CD4-positive, alpha-beta T cell (primary cell): ENCODE measurements around the gene PAWR. TPM values are rescaled to one million over a fixed set of nuclear protein-coding genes. Genes with fewer than 3 reads are reported as not detected.

Source experiments
- ATAC-seq: fragments of 200-7000 bp; cut with Tn5 transposase; one replicate; pipeline ENCODE4 v1.10.0; 2022; ENCODE audit warnings: mild to moderate bottlenecking; ENCODE audit not compliant: poor library complexity
- CTCF ChIA-PET: fragments of 350-600 bp; sonication (Branson Sonifier 250); formaldehyde crosslinking; loops from one replicate; lab custom pipeline; 2021; ENCODE audit warnings: antibody characterized with exemption, inconsistent platforms; lab: Charles Lee
- POLR2A ChIA-PET: fragments of 350-600 bp; sonication (Branson Sonifier 250); formaldehyde crosslinking; loops from one replicate; lab custom pipeline; 2021; ENCODE audit warnings: antibody characterized with exemption, inconsistent platforms; lab: Charles Lee
- DNase-seq, 14 experiments: peaks; one replicate each; pipeline ENCODE4 v3.0.0-alpha.2; 2013 to 2020; ENCODE audit warnings: mixed read lengths in 2 of 14
- H3K27ac ChIP-seq, 2 donors: one replicate each; pipeline versions ENCODE4 v1.5.1 to v1.7.0; 2013; ENCODE audit warnings: low read length in 2 of 2, low read depth in 1 of 2, mild to moderate bottlenecking in 1 of 2
- H3K27me3 ChIP-seq, 2 experiments: 1 replicate in 1 of 2; 2 replicates in 1 of 2; pipeline versions ENCODE4 v1.6.1 to v1.7.0; 2013; ENCODE audit warnings: low read length in 2 of 2, control low read depth in 1 of 2, mild to moderate bottlenecking in 1 of 2, moderate library complexity in 1 of 2; ENCODE audit not compliant: insufficient read depth in 2 of 2, control insufficient read depth in 1 of 2
- H3K36me3 ChIP-seq: one replicate; pipeline ENCODE4 v1.6.1; 2013; ENCODE audit warnings: low read length, control low read depth; ENCODE audit not compliant: insufficient read depth
- H3K4me1 ChIP-seq: one replicate; pipeline ENCODE4 v1.6.1; 2013; ENCODE audit warnings: low read length, control low read depth; ENCODE audit not compliant: insufficient read depth
- H3K4me3 ChIP-seq: one replicate; pipeline ENCODE4 v1.5.1; 2013; ENCODE audit warnings: mild to moderate bottlenecking, low read length, moderate library complexity
- H3K9me3 ChIP-seq, 2 experiments: 1 replicate in 1 of 2; 2 replicates in 1 of 2; pipeline versions ENCODE4 v1.6.1 to v1.7.0; 2013; ENCODE audit warnings: low read length in 2 of 2, mild to moderate bottlenecking in 2 of 2, control low read depth in 1 of 2, moderate library complexity in 1 of 2; ENCODE audit not compliant: control insufficient read depth in 1 of 2, insufficient read depth in 1 of 2
- H3K27ac Mint-ChIP-seq: one replicate; pipeline ENCODE4 v1.8.0; 2020; ENCODE audit warnings: mixed read lengths
- H3K27me3 Mint-ChIP-seq: one replicate; pipeline ENCODE4 v1.8.0; 2021; ENCODE audit warnings: mixed read lengths
- H3K36me3 Mint-ChIP-seq: one replicate; pipeline ENCODE4 v1.8.0; 2021; ENCODE audit warnings: low read depth, mixed read lengths
- H3K4me1 Mint-ChIP-seq: one replicate; pipeline ENCODE4 v1.8.0; 2021; ENCODE audit warnings: low read depth, mixed read lengths
- H3K4me3 Mint-ChIP-seq: one replicate; pipeline ENCODE4 v1.8.0; 2020; ENCODE audit warnings: mild to moderate bottlenecking, mixed read lengths
- H3K9me3 Mint-ChIP-seq: one replicate; pipeline ENCODE4 v1.8.0; 2020; ENCODE audit warnings: mixed read lengths
- intact Hi-C, 2 experiments: fragments of 100-400 bp; cut with DNase I in 1 of 2; cut with micrococcal nuclease in 1 of 2; formaldehyde crosslinking; loops; one replicate each; pipeline versions ENCODE4 v1.15.1 to v1.9.0; 2023 to 2025; cut with DNase I, micrococcal nuclease
- total RNA-seq, 174 experiments: library from RNA in 2 of 174; stranded (reverse) in 2 of 174; gene quantifications; one replicate each; pipeline ENCODE4 v1.2.3 and lab custom pipeline; 2021 to 2026
- TF ChIP-seq, protein P1 (sequence below): fragments of 200-600 bp; IDR thresholded peaks from one replicate; pipeline ENCODE4 v1.8.0; 2022; ENCODE audit warnings: antibody characterized with exemption, mild to moderate bottlenecking

PAWR gene
- total RNA-seq, 2 experiments from 2014 or later, result 1.6 to 3.2 TPM

- ATAC-seq (no peak), DNase-seq (no peak)
- Histone ChIP-seq H3K36me3 (no peaks in the 10 kb centered on the region), H3K27me3 (no peaks in the 10 kb centered on the region), H3K9me3 (peaks cover 0 to 4% of the 10 kb centered on the region in 2 experiments), H3K4me3 (no peak overlapping the region), H3K4me1 (no peaks in the 10 kb centered on the region), H3K27ac (no peak overlapping the region)
- POLR2A ChIA-PET, result no interaction called here
- intact Hi-C loops, result no loop called here
- no peaks in the 10 kb centered on the region for H3K27me3 Mint-ChIP-seq
- H3K4me3 Mint-ChIP-seq, result no peak overlapping the region
- no peaks in the 10 kb centered on the region for H3K9me3 Mint-ChIP-seq
- CTCF ChIA-PET, result no interaction called here
- no peak overlapping the region for H3K27ac Mint-ChIP-seq
- TF ChIP-seq, protein P1, sequence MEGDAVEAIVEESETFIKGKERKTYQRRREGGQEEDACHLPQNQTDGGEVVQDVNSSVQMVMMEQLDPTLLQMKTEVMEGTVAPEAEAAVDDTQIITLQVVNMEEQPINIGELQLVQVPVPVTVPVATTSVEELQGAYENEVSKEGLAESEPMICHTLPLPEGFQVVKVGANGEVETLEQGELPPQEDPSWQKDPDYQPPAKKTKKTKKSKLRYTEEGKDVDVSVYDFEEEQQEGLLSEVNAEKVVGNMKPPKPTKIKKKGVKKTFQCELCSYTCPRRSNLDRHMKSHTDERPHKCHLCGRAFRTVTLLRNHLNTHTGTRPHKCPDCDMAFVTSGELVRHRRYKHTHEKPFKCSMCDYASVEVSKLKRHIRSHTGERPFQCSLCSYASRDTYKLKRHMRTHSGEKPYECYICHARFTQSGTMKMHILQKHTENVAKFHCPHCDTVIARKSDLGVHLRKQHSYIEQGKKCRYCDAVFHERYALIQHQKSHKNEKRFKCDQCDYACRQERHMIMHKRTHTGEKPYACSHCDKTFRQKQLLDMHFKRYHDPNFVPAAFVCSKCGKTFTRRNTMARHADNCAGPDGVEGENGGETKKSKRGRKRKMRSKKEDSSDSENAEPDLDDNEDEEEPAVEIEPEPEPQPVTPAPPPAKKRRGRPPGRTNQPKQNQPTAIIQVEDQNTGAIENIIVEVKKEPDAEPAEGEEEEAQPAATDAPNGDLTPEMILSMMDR, result no peak
- no peaks in the 10 kb centered on the region for H3K36me3 Mint-ChIP-seq
- H3K4me1 Mint-ChIP-seq, result no peaks in the 10 kb centered on the region
Measured at GRCh38 chr12:79661629-79662028, 29.1 kb downstream of the PAWR start.

DNA sequence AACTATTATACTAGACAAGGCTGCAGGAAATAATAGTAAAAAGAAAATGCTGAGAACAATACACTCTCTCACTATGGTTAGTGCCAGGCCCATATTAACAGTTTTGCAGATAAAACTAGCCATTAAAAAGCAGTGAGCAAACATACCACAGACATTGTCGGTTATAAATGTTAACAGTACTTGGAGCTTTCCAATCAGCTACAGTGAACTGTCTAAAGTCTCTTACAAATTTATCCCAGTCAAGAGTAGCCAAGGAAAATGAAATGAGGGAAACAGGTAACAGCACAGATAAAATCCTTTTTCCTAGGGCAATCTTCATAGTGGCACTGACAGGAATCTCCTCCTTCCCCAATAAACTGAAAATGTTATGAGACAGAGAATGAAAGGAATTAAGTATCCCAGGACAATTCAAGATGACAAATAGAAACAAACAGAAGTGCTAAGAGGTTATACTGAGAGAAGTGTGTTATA lies 30.8 kb downstream of the PAWR start:
- H3K9me3 Mint-ChIP-seq, result no peaks in the 10 kb centered on the region
- H3K27ac Mint-ChIP-seq, result no peak overlapping the region
- no peak for DNase-seq
- Histone ChIP-seq H3K27me3 (no peaks in the 10 kb centered on the region), H3K4me3 (no peak overlapping the region), H3K4me1 (no peaks in the 10 kb centered on the region), H3K36me3 (no peaks in the 10 kb centered on the region), H3K9me3 (peaks cover 0 to 4% of the 10 kb centered on the region in 2 experiments), H3K27ac (no peak overlapping the region)
- no peak overlapping the region for H3K4me3 Mint-ChIP-seq
- H3K36me3 Mint-ChIP-seq, result no peaks in the 10 kb centered on the region
- intact Hi-C loops, result no loop called here
- no peak for ATAC-seq
- ChIA-PET CTCF (no interaction called here), POLR2A (no interaction called here)
- TF ChIP-seq, protein P1, result no peak
- H3K4me1 Mint-ChIP-seq, result no peaks in the 10 kb centered on the region
- no peaks in the 10 kb centered on the region for H3K27me3 Mint-ChIP-seq

GRCh38 chr12:79658221-79658620 lies 32.5 kb downstream of the PAWR start:
- CTCF ChIA-PET, result no interaction called here
- H3K9me3 ChIP-seq, result peaks cover 0 to 4% of the 10 kb centered on the region in 2 experiments
- POLR2A ChIA-PET, result no interaction called here
- DNase-seq (no peak), ATAC-seq (no peak)
- Mint-ChIP-seq H3K27me3 (no peaks in the 10 kb centered on the region), H3K9me3 (no peaks in the 10 kb centered on the region), H3K27ac (no peak overlapping the region), H3K36me3 (no peaks in the 10 kb centered on the region), H3K4me3 (no peak overlapping the region), H3K4me1 (no peaks in the 10 kb centered on the region)
- H3K4me1 ChIP-seq, result no peaks in the 10 kb centered on the region
- no peak overlapping the region for H3K27ac ChIP-seq
- intact Hi-C loops, result no loop called here
- H3K27me3 ChIP-seq, result no peaks in the 10 kb centered on the region
- no peak overlapping the region for H3K4me3 ChIP-seq
- TF ChIP-seq, protein P1, result no peak
- H3K36me3 ChIP-seq, result no peaks in the 10 kb centered on the region
